GM19025 (cell line): ENCODE measurements around the gene UGT1A6.
A peak's percentile ranks its signal among the peaks of the same experiment; 100 is the strongest.
"Not testable (repeated sequence)": the region's sequence is repeated elsewhere in the genome, so short reads cannot be mapped to it uniquely, and the experiment has no call there.

Experiments used
- ATAC-seq: cut with Tn5 transposase; IDR thresholded peaks from one replicate; pipeline ENCODE4 v1.9.1; 2021; ENCODE audit warnings: mild to moderate bottlenecking, low read depth, moderate library complexity; ENCODE audit not compliant: unreplicated experiment

UGT1A6 gene

DNA sequence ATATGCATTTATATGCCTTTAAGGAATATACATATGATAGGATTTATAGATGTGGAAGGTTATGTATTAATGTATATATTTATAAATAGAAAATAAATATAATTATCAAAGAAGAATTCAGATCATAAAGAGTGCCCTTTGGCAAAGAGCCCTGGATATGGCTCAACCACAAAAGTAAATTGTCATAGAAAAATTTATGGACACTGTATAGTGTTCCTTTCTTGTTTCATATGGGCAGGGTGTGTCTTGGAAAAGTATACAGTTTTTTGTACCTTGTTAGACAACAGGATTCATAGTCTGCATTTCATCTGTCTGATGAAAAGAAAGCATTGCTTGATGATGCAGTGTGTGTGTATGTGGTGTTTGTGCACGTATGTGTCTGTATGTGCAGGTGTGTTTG lies 8.1 kb upstream of the UGT1A6 start:
- ATAC-seq, result no peak

DNA sequence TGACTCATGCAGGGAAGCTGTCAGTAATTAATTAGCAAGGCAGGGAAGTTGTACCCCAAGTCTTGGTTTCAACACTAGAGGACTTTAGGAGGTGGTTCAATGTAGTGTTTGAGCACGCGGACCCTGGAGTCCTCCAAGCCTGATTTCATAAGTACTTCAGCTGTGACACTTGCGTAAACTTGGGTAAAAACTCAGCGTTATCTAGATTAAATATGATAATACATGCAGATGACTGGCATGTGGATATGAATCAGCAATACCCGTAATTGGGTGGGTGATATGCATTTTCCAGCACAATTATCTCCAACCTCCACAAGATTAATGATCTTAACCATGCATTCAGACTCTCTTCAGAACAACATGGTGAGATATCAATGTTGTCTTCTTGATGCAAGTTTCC lies 5.8 kb upstream of the UGT1A6 start:
- ATAC-seq, result no peak

DNA sequence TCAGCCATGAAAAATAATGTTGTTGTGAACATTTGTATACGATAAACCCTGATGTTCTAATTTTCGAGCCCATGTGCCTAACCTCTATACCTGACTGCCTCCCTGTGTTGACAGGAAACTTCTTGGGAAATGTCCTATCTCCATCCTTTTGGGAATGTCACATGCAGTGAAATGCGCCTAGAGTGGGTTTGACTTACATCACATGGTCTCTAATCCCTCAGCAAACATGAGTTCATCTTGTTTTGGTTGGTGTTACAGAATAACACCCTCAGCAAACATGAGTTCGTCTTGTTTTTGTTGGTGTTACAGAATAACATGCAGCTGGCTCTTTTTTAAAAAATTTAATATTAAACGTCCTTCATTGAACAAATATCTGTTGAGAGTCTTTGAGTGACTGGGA lies 4.3 kb upstream of the UGT1A6 start:
- ATAC-seq, result no peak

DNA sequence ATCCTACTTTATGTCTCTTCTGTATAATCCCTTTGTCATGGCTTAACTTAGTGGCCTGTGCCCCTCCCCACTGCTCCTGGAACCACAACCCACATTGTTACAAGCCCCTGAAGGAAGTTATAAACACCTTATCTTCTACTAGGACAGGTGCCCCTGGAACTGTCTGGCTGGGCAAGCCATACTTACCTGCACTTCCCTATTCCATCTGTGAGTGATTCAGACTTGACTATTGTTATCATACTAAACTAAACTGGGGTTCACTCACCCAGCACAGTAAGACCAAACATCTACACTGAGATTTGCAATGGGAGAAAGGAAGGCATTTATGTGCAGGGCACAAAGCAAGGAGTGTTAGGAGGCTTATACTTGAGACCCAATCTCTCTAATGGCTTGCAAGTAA lies 3.7 kb upstream of the UGT1A6 start:
- ATAC-seq, result no peak

DNA sequence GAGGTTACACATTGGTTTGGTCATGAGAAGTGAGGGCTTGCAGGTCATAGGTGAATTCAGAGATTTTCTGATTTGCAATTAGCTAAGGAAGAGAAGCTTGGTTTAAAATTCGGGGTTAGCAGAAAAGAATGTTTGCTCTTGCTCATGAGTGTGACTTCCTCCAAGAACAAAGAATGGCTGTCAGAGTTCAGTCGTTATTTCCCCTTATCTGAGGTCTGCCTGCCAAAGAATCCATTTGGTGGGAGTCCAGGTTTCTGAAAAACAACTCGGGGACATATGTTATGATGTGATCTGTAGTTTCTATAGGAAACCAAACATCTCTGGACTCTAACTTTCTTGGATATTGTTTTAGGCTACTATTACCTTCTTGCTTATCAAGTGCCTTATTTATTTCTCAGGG lies 3.2 kb upstream of the UGT1A6 start:
- ATAC-seq, result no peak

DNA sequence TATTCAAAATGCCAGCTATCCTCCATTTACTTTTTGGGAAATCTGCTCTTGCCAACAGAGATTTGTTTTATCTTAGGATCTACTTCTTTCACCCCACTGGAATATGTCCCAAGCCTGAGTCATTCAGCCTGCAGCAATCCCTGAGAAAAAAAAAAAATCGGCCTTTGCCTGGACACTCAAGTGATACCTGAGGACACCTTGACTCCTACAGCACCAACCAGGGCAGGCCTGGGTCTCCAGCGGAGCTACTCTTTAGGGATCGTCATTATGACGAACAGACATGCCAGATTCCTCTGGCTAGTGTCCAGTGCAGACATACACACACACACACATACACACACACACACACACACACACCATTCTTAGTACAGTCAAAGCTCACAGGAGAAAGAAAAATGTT lies 2.2 kb upstream of the UGT1A6 start:
- ATAC-seq, result no peak

DNA sequence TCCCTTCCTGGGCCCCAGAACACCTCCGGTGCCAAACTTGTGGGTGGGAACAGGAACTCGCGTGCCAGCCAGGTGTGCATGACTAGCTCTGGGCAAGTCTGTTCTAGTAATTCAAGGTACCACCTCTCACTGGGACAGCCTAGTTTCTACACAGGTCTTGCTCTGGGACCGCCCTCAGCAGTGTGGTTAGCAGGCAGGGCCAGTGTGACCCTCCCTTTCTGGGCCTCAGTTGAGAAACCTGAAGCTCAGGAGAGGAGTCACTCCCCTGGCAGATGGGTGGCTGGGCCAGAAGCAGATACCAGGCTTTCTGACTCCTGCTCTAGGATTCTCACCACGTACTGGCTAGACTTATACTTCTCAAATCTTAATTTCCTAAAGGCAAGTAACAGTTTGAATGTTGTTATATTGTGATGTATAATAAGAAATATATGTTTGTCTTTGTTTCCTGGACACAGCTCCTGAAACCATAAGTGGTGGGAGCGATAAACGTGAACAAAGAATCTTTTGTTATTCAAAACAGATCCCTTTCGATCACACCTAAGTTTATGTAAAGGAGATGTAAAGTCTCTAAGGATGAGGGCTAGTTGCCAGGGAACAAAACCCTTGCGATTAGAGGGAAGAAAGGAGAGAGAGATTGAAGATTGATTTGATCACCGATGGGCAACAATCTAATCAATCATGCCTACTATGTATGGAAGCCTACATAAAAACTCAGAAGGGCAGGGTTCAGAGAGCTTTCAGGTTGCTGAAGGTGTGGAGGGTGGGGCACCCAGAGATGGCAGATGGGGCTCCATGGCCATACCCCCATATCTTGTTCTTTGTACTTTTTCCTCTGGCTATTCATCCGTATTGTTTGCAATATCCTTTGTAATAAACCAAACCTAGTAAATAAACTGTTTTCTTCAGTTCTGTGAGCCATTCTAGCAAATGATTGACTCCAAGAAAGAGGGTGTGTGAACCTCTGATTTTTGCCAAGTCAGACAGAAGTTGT lies 952 bp upstream of the UGT1A6 start:
- ATAC-seq, result no peak

DNA sequence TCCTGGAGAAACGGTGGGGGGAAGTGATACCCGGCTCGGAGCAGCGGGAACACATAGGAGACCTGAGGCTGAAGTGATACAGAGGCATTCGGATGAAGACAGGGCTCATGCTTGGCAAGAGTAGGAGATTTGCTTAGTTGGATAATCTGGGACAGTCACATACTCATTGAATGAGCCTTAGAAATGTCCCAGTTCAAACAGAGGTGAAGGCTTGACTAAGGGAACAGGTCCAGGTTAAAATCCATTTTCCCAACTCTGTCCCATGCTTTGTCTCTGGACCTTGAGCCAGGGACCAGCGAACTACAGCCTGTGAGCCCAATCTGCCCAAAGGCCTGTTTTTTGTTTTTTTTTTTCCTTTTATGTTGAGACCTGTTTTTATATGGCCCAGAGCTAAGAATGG lies 1.3 kb downstream of the UGT1A6 start:
- no peak for ATAC-seq

DNA sequence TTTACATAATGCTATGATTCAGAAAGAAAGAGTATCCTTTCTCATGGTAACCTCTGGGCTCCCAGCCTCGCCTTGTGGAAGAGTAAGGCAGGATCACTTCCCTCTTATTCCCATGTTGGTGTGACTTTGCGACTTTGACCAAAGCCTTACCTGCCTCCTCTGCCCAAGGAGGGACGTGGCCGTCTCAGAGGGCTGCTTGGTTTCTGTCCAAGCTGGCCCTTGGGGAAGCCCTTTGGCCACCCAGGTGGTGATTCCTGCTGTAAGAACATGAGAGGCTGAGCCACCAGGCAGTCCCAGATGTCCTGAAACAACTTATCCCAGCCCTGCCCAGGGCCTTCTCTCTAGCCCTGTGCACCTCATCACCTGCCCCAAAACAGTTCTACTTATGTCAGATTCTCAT lies 6.0 kb downstream of the UGT1A6 start:
- no peak for ATAC-seq

DNA sequence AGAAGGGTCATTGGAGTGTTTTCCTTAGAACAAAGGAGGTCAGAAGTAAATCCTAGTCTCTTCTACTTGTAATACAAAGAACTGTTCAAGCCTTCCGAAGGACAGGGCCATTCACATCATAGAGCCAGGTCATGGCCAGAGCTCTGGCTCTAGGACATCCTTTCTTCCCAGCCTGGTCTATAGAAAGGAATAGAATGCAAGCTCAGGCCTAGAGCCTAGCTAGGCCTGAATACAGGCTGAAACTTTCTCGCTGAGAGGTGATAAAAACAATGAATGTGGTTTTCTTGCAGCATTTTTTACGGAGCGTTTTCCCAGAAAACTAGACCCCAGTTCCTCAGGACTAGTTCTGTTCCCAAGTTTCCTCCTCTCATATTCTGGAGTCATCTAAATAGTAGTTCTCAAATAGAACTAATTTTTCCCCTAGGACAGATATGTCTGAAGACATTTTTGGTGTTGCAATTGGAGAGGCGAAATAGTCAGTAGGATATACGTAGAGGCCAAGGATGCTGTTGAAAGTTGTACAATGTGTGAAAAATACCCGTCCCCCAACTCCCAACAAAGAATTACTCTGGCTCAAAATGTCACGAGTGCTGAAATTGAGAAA lies 6.8 kb downstream of the UGT1A6 start:
- no peak for ATAC-seq

DNA sequence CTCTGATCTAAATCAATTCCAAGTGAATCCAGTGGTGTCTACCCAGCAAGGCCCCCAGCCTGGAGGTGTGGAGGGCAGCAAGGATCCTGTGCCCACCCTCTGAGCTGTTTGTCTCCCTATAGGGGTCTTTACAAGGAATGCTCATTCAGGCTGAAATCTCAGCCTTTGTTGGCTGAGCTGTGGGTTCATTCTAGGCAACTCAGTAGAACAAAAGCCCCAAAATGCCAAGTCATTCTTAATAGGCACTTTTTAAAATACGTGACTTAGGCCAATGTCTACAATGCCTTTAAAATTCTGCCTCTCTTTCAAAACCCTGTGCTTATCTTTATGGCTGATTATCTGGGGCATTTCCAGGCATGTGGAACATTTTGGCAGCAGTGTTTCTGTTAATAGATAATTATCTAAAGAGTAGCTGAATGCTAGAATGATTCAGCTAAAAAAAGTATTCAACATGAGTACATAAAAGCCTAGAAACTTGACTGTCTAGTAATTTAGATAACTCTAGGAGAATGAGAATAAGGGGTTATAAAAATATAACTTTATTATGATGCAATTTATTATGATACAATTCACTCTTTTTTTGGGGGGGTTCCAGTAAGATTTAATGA lies 7.4 kb downstream of the UGT1A6 start:
- ATAC-seq, result no peak

DNA sequence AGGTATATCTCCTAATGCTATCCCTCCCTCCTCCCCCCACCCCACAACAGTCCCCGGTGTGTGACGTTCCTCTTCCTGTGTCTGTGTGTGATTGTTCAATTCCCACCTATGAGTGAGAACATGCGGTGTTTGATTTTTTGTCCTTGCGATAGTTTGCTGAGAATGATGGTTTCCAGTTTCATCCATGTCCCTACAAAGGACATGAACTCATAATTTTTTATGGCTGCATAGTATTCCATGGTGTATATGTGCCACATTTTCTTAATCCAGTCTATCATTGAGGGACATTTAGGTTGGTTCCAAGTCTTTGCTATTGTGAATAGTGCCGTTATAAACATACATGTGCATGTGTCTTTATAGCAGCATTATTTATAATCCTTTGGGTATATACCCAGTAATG lies 8.2 kb downstream of the UGT1A6 start:
- ATAC-seq, result not testable (repeated sequence)

DNA sequence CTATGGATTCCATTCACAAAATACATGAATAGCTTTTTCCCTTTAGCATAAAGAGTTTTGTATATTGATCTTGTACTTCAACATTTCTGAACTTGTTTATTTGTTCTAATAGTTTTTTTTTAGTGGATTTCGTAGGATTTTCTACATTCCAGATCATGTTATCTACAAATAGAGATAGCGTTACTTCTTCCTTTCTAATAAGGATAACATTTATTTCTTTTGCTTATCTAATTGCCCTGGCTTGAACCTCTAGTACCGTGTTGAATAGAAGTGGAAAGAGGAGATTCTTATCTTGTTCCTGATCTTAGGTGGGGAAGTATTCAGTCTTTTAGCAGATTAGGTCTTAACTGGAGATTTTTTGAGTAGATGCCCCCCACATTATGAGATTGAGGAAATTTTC lies 9.5 kb downstream of the UGT1A6 start:
- no peak for ATAC-seq

DNA sequence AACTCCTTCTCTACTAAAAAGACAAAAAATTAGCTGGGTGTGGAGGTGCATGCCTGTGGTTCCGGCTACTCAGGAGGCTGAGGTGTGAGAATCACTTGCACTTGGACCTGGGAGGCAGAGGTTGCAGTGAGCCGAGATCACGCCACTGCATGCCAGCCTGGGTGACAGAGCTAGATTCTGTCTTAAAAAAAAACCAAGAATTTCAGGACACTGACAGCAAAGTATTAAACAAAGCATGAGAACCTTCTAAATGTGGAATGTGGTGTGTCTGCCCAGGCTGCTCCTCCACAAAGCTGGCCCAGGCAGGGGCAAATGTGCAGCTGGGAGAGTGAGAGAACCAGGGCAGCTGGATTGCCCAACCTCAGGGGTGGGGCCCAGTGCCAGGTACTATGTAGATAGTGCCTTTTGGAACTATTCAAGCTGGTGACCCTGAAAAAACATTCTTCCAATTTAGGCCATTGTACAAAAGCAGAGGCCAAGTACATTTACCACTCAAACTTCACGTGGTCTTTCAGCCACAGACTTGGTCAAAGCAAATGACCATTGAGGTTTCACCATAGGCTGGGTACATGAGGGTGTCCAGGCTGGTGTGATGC lies 13.3 kb downstream of the UGT1A6 start:
- ATAC-seq, result no peak

DNA sequence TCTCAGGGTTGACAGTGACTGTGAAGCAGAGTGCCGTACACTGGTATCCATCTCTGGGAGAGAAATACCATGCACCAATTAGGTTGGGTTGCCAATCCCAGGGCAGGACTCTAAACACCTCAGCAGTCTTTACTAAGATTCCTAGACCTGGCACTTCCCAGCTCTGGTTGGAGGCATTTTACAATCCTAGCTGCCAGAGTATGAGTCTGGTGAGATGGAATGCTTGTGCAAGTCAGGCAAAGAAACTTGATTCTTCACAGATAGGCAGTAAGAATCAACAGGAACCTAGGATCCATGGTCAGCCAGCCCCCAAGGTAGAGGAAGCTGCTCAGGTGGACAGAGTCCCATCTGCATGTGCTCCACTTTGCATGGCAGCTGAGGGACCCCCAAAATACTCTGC lies 14.0 kb downstream of the UGT1A6 start:
- ATAC-seq, result no peak

DNA sequence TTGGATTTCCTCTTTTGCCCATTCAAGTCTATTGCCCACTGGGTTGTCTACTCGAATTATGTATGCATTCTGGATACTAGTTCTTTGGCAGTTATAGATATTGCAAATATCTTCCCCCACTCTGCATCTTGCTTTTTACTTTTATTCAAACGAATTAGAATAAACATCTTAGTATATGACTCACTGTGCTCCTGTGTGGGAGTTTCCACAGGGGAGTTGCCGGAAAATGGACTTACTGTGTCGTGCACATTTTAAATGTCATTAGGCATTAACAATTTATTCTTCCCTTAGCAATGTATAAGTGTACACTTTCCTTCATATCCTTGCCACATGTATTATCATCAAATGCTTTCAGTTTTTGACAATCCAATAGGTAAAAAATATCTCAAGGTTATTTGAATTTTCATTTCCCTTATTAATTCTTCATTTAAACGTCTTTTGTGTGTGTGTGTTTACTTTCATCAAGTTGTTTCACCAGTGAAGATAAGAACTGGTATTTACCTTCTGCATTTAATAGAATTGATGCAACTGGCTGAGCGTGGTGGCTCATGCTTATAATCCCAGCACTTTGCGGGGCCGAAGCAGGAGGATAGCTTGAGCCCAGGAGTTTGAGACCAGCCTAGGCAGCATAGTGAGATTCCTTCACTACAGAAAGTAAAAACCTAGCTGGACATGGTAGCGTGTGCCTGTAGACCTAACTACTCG lies 15.4 kb downstream of the UGT1A6 start:
- no peak for ATAC-seq

DNA sequence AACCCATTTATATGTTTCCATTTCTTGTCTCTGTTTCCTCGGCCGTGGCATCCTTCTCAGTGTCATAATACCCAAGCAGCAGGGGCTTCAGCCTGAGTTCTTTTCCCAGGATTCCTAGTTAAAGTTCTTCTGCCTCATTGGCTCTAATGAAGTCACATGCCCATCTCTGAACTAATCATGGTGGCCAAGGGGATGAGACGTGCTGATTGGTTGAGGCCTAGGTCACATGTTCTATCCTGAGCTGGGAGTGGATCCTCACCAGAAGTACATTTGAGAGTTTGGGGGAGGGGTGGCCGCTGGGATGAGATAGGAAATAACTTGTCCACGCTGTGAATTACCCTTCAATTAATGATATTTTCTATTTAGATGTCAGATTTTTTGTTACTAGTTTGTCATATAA lies 16.3 kb downstream of the UGT1A6 start:
- ATAC-seq, result no peak

DNA sequence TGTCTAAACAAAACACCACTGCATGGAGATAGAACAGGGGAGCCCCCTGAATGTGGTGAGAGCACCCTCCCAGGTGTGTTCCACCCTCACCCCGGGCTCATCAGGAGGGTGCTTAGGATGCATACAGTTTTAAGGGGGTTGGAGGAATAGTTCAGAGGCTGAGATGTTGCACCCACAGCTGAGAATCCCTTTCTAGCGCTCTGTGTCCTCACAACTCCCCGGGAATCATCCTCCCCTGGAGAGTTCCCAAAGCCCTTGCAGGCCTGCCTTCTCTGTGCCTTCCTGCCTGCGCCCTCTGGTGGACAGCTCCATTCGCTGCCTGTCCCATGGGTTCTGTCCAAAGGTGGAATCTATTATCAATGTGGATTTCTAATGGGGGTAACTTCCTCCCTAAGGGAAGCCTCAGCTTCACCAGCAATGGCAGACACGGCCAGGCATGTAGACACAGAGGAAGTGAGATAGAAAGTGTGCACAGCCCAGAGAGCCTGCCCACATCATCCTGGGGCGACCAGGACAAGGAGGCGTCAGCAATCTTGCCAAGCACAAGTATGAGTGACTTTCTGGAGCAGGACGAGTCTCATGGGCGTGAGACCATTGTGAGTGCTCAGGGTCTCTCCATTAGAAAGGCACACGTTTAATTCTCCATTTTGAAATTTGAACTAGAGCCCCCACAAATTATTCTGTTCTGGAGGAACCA lies 18.8 kb downstream of the UGT1A6 start:
- peak; percentile 53 for ATAC-seq

DNA sequence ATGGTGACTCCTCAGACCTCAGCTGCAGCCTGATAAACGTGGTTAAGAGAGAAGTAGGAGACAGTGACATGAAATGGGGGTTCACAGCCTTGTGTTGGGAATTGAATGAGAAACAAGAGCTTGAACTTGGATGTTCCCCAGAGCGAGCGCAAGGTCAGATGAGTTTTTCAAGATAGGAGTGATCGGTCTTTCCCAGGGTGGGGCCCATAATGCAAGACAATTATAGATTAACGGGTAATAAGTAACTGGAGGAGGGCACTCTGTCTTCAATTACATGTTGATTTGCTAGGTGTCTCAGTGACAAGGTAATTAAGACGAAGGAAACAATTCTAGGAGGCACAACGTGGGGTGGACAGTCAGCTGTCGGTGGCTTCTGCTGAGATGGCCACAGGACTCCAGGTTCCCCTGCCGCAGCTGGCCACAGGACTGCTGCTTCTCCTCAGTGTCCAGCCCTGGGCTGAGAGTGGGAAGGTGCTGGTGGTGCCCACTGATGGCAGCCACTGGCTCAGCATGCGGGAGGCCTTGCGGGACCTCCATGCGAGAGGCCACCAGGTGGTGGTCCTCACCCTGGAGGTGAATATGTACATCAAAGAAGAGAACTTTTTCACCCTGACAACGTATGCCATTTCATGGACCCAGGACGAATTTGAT lies 20.0 kb downstream of the UGT1A6 start, which contains the start of gene UGT1A5:
TSS of gene UGT1A5 (plus strand) at position 297 of the 651 bp plus-strand sequence. CDS start at position 382, 85 bp downstream.
- no peak for ATAC-seq
